ENCODE data around the gene HNRNPH1.
"Not testable (repeated sequence)": the region's sequence is repeated elsewhere in the genome, so short reads cannot be mapped to it uniquely, and the experiment has no call there.

HNRNPH1 gene

GRCh38 chr5:179623003-179623905, at the start of gene HNRNPH1:
Gene HNRNPH1, minus strand, starts transcription at chr5:179623671. Its CDS starts 538 bp downstream, at chr5:179623133.
- DNase-seq, result peak; percentile 95 to 99 (median 98)

GRCh38 chr5:179668391-179668790, 44.9 kb upstream of the HNRNPH1 start:
- peak in 1 of 3 experiments; percentile 42 for DNase-seq

- DNase-seq, result not testable (repeated sequence)
Measured at GRCh38 chr5:179661647-179662046, 38.2 kb upstream of the HNRNPH1 start.

- peak in 2 of 3 experiments; percentile 21 to 52 for DNase-seq
Measured at GRCh38 chr5:179658179-179658856, 34.8 kb upstream of the HNRNPH1 start.

- not testable (repeated sequence) for DNase-seq
Measured at GRCh38 chr5:179657302-179658178, 34.1 kb upstream of the HNRNPH1 start.

GRCh38 chr5:179653135-179653534, 29.7 kb upstream of the HNRNPH1 start:
- not testable (repeated sequence) for DNase-seq

- not testable (repeated sequence) for DNase-seq
Measured at GRCh38 chr5:179650245-179650644, 26.8 kb upstream of the HNRNPH1 start.

- DNase-seq, result not testable (repeated sequence)
Measured at GRCh38 chr5:179649166-179649703, 25.8 kb upstream of the HNRNPH1 start.

GRCh38 chr5:179648410-179648809, 24.9 kb upstream of the HNRNPH1 start:
- DNase-seq, result no peak

- DNase-seq, result not testable (repeated sequence)
Measured at GRCh38 chr5:179644766-179645165, 21.3 kb upstream of the HNRNPH1 start.

- DNase-seq, result not testable (repeated sequence)
Measured at GRCh38 chr5:179643141-179643920, 19.9 kb upstream of the HNRNPH1 start.

GRCh38 chr5:179642626-179643025, 19.2 kb upstream of the HNRNPH1 start:
- DNase-seq, result not testable (repeated sequence)

- DNase-seq, result not testable (repeated sequence)
Measured at GRCh38 chr5:179641745-179642144, 18.3 kb upstream of the HNRNPH1 start.

GRCh38 chr5:179639296-179639695, 15.8 kb upstream of the HNRNPH1 start:
- DNase-seq, result not testable (repeated sequence)

- not testable (repeated sequence) for DNase-seq
Measured at GRCh38 chr5:179634370-179635172, 11.1 kb upstream of the HNRNPH1 start.

- peak in 1 of 3 experiments; percentile 16 for DNase-seq
Measured at GRCh38 chr5:179633501-179634369, 10.3 kb upstream of the HNRNPH1 start.

GRCh38 chr5:179624841-179625271, 1.4 kb upstream of the HNRNPH1 start:
- no peak for DNase-seq

GRCh38 chr5:179623906-179624741, 653 bp upstream of the HNRNPH1 start:
- DNase-seq, result peak in 1 of 3 experiments; percentile 27

Measured in NCI-H1417 (cell line).